T1000 (cell line): ENCODE results near the gene ZSCAN10.
"Not testable (repeated sequence)": the region's sequence is repeated elsewhere in the genome, so short reads cannot be mapped to it uniquely, and the experiment has no call there.

Experiments
- DNase-seq: peaks from one replicate; lab custom pipeline; 2025; ENCODE audit warnings: mixed read lengths; lab: John Stamatoyannopoulos, UW

Gene ZSCAN10

GRCh38 chr16:3063625-3064386 lies 35.3 kb downstream of the ZSCAN10 start:
- no peak for DNase-seq

GRCh38 chr16:3062553-3062952 lies 36.5 kb downstream of the ZSCAN10 start:
- DNase-seq: no peak

GRCh38 chr16:3060339-3061127 lies 38.6 kb downstream of the ZSCAN10 start:
- DNase-seq: no peak

- no peak for DNase-seq
Measured at GRCh38 chr16:3059723-3060242, 39.3 kb downstream of the ZSCAN10 start.

- peak; percentile 78 for DNase-seq
Measured at GRCh38 chr16:3059041-3059722, 39.9 kb downstream of the ZSCAN10 start.

- no peak for DNase-seq
Measured at GRCh38 chr16:3058139-3059030, 40.7 kb downstream of the ZSCAN10 start.

- DNase-seq: no peak
Measured at GRCh38 chr16:3057181-3058138, 41.6 kb downstream of the ZSCAN10 start.

- no peak for DNase-seq
Measured at GRCh38 chr16:3056336-3057180, 42.5 kb downstream of the ZSCAN10 start.

- not testable (repeated sequence) for DNase-seq
Measured at GRCh38 chr16:3055734-3056115, 43.4 kb downstream of the ZSCAN10 start.

GRCh38 chr16:3054965-3055733 lies 43.9 kb downstream of the ZSCAN10 start:
- DNase-seq: no peak

GRCh38 chr16:3053330-3053710 lies 45.8 kb downstream of the ZSCAN10 start:
- not testable (repeated sequence) for DNase-seq

GRCh38 chr16:3052571-3053329 lies 46.3 kb downstream of the ZSCAN10 start:
- not testable (repeated sequence) for DNase-seq

- DNase-seq: no peak
Measured at GRCh38 chr16:3051494-3051893, 47.6 kb downstream of the ZSCAN10 start.

- no peak for DNase-seq
Measured at GRCh38 chr16:3051009-3051408, 48.1 kb downstream of the ZSCAN10 start.

- no peak for DNase-seq
Measured at GRCh38 chr16:3050487-3050886, 48.6 kb downstream of the ZSCAN10 start.

GRCh38 chr16:3049921-3050481 lies 49.1 kb downstream of the ZSCAN10 start:
- DNase-seq: no peak

- DNase-seq: no peak
Measured at GRCh38 chr16:3047387-3047720, 51.7 kb downstream of the ZSCAN10 start.
